GM23338 (cell line): ENCODE data around the gene MLXIPL. TPM values are rescaled to one million over a fixed set of nuclear protein-coding genes. Genes with fewer than 3 reads are reported as not detected.

Experiments
- ATAC-seq: fragments of 200-7000 bp; cut with Tn5 transposase; 3 replicates; pipeline ENCODE4 v1.9.1; 2020
- DNase-seq: peaks from one replicate; pipeline ENCODE4 v3.0.0-alpha.2; 2015; ENCODE audit warnings: low spot score
- H2AFZ ChIP-seq: fragments of 200-600 bp; sonication (generic); 2 replicates; pipeline ENCODE4 v1.8.0; 2016; ENCODE audit warnings: antibody characterized with exemption, mild to moderate bottlenecking, moderate library complexity
- H3F3A ChIP-seq: fragments of 200-600 bp; sonication (generic); replicated peaks from 2 replicates; pipeline ENCODE4 v1.8.0; 2017; ENCODE audit warnings: antibody characterized with exemption, mixed run types, low read depth
- H3K27ac ChIP-seq: fragments of 200-600 bp; sonication (generic); 2 replicates; pipeline ENCODE4 v1.6.1; 2016; ENCODE audit warnings: low read depth
- H3K27me3 ChIP-seq: fragments of 200-600 bp; sonication (generic); 2 replicates; pipeline ENCODE4 v1.8.0; 2016; ENCODE audit warnings: mild to moderate bottlenecking, mixed run types, moderate library complexity; ENCODE audit not compliant: insufficient read depth
- H3K36me3 ChIP-seq: fragments of 200-600 bp; sonication (generic); 2 replicates; pipeline ENCODE4 v1.8.0; 2016; ENCODE audit warnings: mild to moderate bottlenecking; ENCODE audit not compliant: insufficient read depth
- H3K4me1 ChIP-seq: fragments of 200-600 bp; sonication (generic); 2 replicates; pipeline ENCODE4 v1.8.0; 2016; ENCODE audit warnings: mild to moderate bottlenecking, moderate library complexity; ENCODE audit not compliant: insufficient read depth
- H3K4me2 ChIP-seq: fragments of 200-600 bp; sonication (generic); 2 replicates; pipeline ENCODE4 v1.7.1; 2017; ENCODE audit warnings: mixed run types
- H3K4me3 ChIP-seq: fragments of 200-600 bp; sonication (generic); 2 replicates; pipeline ENCODE4 v1.6.1; 2016; ENCODE audit warnings: mixed run types
- H3K79me2 ChIP-seq: fragments of 200-600 bp; sonication (generic); replicated peaks from 2 replicates; pipeline ENCODE4 v1.8.0; 2017; ENCODE audit warnings: mild to moderate bottlenecking; ENCODE audit not compliant: insufficient read depth
- H3K9me2 ChIP-seq: fragments of 200-600 bp; sonication (generic); 2 replicates; pipeline ENCODE4 v1.8.0; 2017; ENCODE audit not compliant: insufficient read depth
- H4K20me1 ChIP-seq: fragments of 200-600 bp; sonication (generic); replicated peaks from 2 replicates; pipeline ENCODE4 v1.8.0; 2017; ENCODE audit warnings: mild to moderate bottlenecking; ENCODE audit not compliant: insufficient read depth
- H3K27ac Mint-ChIP-seq: 2 replicates; pipeline ENCODE4 v1.8.0; 2020; ENCODE audit warnings: inconsistent platforms, mild to moderate bottlenecking, moderate library complexity, mixed read lengths
- H3K27me3 Mint-ChIP-seq: 3 replicates; pipeline ENCODE4 v1.8.0; 2022; ENCODE audit warnings: low read depth, mild to moderate bottlenecking, moderate library complexity, mixed read lengths, inconsistent platforms; ENCODE audit not compliant: insufficient read depth, poor library complexity
- H3K36me3 Mint-ChIP-seq: 3 replicates; pipeline ENCODE4 v1.8.0; 2021; ENCODE audit warnings: low read depth, mild to moderate bottlenecking, inconsistent platforms, moderate library complexity, mixed read lengths
- H3K4me1 Mint-ChIP-seq: 3 replicates; pipeline ENCODE4 v1.8.0; 2020; ENCODE audit warnings: mild to moderate bottlenecking, inconsistent platforms, mixed read lengths
- H3K4me3 Mint-ChIP-seq: 3 replicates; pipeline ENCODE4 v1.8.0; 2021; ENCODE audit warnings: moderate library complexity, mild to moderate bottlenecking, inconsistent platforms, mixed read lengths
- H3K9me3 Mint-ChIP-seq: 3 replicates; pipeline ENCODE4 v1.8.0; 2020; ENCODE audit warnings: moderate library complexity, mild to moderate bottlenecking, inconsistent platforms, mixed read lengths
- CREB1 ChIP-seq: fragments of 250-450 bp; sonication (Bioruptor Pico); IDR thresholded peaks from 2 replicates; pipeline ENCODE4 v1.5.0; 2020; ENCODE audit warnings: low read depth, mild to moderate bottlenecking, moderate library complexity
- EZH2 ChIP-seq: fragments of 200-600 bp; sonication (generic); IDR thresholded peaks from one replicate; pipeline ENCODE4 v1.8.0; 2017; ENCODE audit warnings: antibody characterized with exemption, mild to moderate bottlenecking, low read depth; ENCODE audit not compliant: unreplicated experiment
- EZH2phosphoT487 ChIP-seq: fragments of 200-600 bp; sonication (generic); IDR thresholded peaks from one replicate; pipeline ENCODE4 v1.8.1; 2018; ENCODE audit warnings: antibody characterized with exemption; ENCODE audit not compliant: unreplicated experiment
- JUNB ChIP-seq: IDR thresholded peaks from one replicate; pipeline ENCODE4 v1.6.1; 2016; ENCODE audit warnings: antibody characterized with exemption; ENCODE audit not compliant: unreplicated experiment
- NANOG ChIP-seq: IDR thresholded peaks from 2 replicates; pipeline ENCODE4 v1.6.1; 2016; ENCODE audit warnings: antibody characterized with exemption, borderline replicate concordance
- STAT1 ChIP-seq: IDR thresholded peaks from one replicate; pipeline ENCODE4 v1.6.1; 2016; ENCODE audit warnings: antibody characterized with exemption; ENCODE audit not compliant: unreplicated experiment
- ZNF114 ChIP-seq: fragments of 250-450 bp; sonication (Bioruptor Pico); IDR thresholded peaks from 2 replicates; pipeline ENCODE4 v1.5.0; 2020; ENCODE audit warnings: mild to moderate bottlenecking, moderate library complexity
- ZNF331 ChIP-seq: fragments of 250-450 bp; sonication (Bioruptor Pico); IDR thresholded peaks from 2 replicates; pipeline ENCODE4 v1.5.0; 2020; ENCODE audit warnings: low read depth, mild to moderate bottlenecking, moderate library complexity
- polyA plus RNA-seq: library from polyadenylated mRNA; unstranded; fragments of >200 nt; fragmentation: Nextera tagmentation; extraction: Ambion mirVana; gene quantifications from 2 replicates; pipeline ENCODE4 v1.2.1, GENCODE V29; 2016
- total RNA-seq: library from RNA; depleted of rRNA; stranded (reverse); fragments of >200 nt; shearing (Covaris generic); gene quantifications from 2 replicates; pipeline ENCODE4 v1.2.3, GENCODE V29; 2014
- TF ChIP-seq, protein P1 (sequence below): IDR thresholded peaks from one replicate; pipeline ENCODE4 v1.6.1; 2018; ENCODE audit warnings: antibody characterized with exemption; ENCODE audit not compliant: unreplicated experiment
- TF ChIP-seq, protein P2 (sequence below), 2 experiments: fragments of 200-600 bp in 1 of 2; sonication (generic) in 1 of 2; conservative IDR thresholded peaks; 2 replicates each; pipeline versions ENCODE4 v1.5.1 to v1.6.1; 2016 to 2017; ENCODE audit warnings: antibody characterized with exemption in 2 of 2, low read depth in 2 of 2, mild to moderate bottlenecking in 2 of 2, moderate library complexity in 1 of 2
- TF ChIP-seq, protein P3 (sequence below): fragments of 250-450 bp; sonication (Bioruptor Pico); IDR thresholded peaks from 2 replicates; pipeline ENCODE4 v1.5.0; 2020; ENCODE audit warnings: mild to moderate bottlenecking, moderate library complexity

Gene MLXIPL
- total and polyA plus RNA-seq, 2 experiments from 2014 or later: 13.7 to 25.7 TPM

DNA sequence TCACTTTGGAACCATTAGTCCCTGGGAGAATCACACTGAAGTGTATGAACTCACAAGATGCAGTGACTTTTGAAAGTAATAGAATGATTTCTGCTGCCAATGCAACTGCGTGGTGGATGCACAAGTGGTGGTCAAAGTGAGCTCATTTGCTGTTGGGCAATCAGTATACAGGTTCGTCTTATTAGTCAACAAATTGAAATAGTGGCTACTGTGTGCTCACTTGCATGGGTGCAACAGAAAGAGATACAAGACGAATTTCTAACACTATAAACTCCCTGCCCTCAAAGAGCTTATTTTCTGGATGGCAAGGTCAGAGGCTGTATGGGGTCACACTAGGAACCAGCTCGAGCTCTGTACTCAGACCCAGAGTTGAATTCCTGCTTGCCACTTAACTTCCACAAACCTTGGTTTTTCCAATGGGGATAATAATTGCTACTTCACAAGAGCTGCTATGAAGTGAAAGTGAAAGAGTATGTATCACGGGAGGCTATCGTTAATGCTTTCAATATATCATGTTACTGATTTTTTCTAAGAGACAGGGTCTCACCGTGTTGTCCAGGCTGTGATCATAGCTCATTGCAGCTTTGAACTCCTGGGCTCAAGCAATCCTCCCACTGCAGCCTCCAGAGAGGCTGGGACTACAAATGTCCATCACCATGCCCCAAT is 58.5 kb downstream of the MLXIPL start:
- Histone ChIP-seq H3F3A (no peaks in the 10 kb centered on the region), H3K4me1 (no peaks in the 10 kb centered on the region), H3K9me2 (no peaks in the 10 kb centered on the region), H4K20me1 (peaks cover 11% of the 10 kb centered on the region), H3K27me3 (no peaks in the 10 kb centered on the region; the same call in 1 of the 2 replicates), H3K36me3 (no peaks in the 10 kb centered on the region), H3K79me2 (no peaks in the 10 kb centered on the region), H3K27ac (no peak overlapping the region), H2AFZ (no peak overlapping the region), H3K4me2 (no peak overlapping the region), H3K4me3 (no peak overlapping the region)
- peaks cover 10% of the 10 kb centered on the region for H3K36me3 Mint-ChIP-seq
- no peaks in the 10 kb centered on the region for H3K9me3 Mint-ChIP-seq
- H3K4me1 Mint-ChIP-seq: peaks cover 6% of the 10 kb centered on the region
- H3K27ac Mint-ChIP-seq: no peak overlapping the region
- no peak for DNase-seq
- TF ChIP-seq EZH2phosphoT487 (no peak), ZNF331 (CRISPR knock-in tag) (no peak), JUNB (no peak), STAT1 (no peak), EZH2 (no peak), CREB1 (CRISPR knock-in tag) (no peak), NANOG (no peak), ZNF114 (no peak)
- TF ChIP-seq, protein P1, sequence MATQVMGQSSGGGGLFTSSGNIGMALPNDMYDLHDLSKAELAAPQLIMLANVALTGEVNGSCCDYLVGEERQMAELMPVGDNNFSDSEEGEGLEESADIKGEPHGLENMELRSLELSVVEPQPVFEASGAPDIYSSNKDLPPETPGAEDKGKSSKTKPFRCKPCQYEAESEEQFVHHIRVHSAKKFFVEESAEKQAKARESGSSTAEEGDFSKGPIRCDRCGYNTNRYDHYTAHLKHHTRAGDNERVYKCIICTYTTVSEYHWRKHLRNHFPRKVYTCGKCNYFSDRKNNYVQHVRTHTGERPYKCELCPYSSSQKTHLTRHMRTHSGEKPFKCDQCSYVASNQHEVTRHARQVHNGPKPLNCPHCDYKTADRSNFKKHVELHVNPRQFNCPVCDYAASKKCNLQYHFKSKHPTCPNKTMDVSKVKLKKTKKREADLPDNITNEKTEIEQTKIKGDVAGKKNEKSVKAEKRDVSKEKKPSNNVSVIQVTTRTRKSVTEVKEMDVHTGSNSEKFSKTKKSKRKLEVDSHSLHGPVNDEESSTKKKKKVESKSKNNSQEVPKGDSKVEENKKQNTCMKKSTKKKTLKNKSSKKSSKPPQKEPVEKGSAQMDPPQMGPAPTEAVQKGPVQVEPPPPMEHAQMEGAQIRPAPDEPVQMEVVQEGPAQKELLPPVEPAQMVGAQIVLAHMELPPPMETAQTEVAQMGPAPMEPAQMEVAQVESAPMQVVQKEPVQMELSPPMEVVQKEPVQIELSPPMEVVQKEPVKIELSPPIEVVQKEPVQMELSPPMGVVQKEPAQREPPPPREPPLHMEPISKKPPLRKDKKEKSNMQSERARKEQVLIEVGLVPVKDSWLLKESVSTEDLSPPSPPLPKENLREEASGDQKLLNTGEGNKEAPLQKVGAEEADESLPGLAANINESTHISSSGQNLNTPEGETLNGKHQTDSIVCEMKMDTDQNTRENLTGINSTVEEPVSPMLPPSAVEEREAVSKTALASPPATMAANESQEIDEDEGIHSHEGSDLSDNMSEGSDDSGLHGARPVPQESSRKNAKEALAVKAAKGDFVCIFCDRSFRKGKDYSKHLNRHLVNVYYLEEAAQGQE: no peak
- TF ChIP-seq, protein P2, sequence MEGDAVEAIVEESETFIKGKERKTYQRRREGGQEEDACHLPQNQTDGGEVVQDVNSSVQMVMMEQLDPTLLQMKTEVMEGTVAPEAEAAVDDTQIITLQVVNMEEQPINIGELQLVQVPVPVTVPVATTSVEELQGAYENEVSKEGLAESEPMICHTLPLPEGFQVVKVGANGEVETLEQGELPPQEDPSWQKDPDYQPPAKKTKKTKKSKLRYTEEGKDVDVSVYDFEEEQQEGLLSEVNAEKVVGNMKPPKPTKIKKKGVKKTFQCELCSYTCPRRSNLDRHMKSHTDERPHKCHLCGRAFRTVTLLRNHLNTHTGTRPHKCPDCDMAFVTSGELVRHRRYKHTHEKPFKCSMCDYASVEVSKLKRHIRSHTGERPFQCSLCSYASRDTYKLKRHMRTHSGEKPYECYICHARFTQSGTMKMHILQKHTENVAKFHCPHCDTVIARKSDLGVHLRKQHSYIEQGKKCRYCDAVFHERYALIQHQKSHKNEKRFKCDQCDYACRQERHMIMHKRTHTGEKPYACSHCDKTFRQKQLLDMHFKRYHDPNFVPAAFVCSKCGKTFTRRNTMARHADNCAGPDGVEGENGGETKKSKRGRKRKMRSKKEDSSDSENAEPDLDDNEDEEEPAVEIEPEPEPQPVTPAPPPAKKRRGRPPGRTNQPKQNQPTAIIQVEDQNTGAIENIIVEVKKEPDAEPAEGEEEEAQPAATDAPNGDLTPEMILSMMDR (conservative IDR thresholded peaks at IDR 0.05; ENCODE audit: low read depth in 2 of 2): no peak
- TF ChIP-seq, protein P3, sequence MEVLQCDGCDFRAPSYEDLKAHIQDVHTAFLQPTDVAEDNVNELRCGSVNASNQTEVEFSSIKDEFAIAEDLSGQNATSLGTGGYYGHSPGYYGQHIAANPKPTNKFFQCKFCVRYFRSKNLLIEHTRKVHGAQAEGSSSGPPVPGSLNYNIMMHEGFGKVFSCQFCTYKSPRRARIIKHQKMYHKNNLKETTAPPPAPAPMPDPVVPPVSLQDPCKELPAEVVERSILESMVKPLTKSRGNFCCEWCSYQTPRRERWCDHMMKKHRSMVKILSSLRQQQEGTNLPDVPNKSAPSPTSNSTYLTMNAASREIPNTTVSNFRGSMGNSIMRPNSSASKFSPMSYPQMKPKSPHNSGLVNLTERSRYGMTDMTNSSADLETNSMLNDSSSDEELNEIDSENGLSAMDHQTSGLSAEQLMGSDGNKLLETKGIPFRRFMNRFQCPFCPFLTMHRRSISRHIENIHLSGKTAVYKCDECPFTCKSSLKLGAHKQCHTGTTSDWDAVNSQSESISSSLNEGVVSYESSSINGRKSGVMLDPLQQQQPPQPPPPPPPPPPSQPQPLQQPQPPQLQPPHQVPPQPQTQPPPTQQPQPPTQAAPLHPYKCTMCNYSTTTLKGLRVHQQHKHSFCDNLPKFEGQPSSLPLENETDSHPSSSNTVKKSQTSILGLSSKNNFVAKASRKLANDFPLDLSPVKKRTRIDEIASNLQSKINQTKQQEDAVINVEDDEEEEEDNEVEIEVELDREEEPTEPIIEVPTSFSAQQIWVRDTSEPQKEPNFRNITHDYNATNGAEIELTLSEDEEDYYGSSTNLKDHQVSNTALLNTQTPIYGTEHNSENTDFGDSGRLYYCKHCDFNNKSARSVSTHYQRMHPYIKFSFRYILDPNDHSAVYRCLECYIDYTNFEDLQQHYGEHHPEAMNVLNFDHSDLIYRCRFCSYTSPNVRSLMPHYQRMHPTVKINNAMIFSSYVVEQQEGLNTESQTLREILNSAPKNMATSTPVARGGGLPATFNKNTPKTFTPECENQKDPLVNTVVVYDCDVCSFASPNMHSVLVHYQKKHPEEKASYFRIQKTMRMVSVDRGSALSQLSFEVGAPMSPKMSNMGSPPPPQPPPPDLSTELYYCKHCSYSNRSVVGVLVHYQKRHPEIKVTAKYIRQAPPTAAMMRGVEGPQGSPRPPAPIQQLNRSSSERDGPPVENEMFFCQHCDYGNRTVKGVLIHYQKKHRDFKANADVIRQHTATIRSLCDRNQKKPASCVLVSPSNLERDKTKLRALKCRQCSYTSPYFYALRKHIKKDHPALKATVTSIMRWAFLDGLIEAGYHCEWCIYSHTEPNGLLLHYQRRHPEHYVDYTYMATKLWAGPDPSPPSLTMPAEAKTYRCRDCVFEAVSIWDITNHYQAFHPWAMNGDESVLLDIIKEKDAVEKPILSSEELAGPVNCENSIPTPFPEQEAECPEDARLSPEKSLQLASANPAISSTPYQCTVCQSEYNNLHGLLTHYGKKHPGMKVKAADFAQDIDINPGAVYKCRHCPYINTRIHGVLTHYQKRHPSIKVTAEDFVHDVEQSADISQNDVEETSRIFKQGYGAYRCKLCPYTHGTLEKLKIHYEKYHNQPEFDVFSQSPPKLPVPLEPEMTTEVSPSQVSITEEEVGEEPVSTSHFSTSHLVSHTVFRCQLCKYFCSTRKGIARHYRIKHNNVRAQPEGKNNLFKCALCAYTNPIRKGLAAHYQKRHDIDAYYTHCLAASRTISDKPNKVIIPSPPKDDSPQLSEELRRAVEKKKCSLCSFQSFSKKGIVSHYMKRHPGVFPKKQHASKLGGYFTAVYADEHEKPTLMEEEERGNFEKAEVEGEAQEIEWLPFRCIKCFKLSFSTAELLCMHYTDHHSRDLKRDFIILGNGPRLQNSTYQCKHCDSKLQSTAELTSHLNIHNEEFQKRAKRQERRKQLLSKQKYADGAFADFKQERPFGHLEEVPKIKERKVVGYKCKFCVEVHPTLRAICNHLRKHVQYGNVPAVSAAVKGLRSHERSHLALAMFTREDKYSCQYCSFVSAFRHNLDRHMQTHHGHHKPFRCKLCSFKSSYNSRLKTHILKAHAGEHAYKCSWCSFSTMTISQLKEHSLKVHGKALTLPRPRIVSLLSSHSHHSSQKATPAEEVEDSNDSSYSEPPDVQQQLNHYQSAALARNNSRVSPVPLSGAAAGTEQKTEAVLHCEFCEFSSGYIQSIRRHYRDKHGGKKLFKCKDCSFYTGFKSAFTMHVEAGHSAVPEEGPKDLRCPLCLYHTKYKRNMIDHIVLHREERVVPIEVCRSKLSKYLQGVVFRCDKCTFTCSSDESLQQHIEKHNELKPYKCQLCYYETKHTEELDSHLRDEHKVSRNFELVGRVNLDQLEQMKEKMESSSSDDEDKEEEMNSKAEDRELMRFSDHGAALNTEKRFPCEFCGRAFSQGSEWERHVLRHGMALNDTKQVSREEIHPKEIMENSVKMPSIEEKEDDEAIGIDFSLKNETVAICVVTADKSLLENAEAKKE (CRISPR knock-in tag): no peak
- no peak overlapping the region for H3K4me3 Mint-ChIP-seq
- H3K27me3 Mint-ChIP-seq: peaks cover 5% of the 10 kb centered on the region
- ATAC-seq: no peak
